HCT116 (cell line): ENCODE results near the gene CLIC3. TPM values are rescaled to one million over a fixed set of nuclear protein-coding genes. Genes with fewer than 3 reads are reported as not detected.

Experiments
- ATAC-seq: fragments of 200-7000 bp; cut with Tn5 transposase; 2 replicates; pipeline ENCODE4 v1.9.1; 2020; ENCODE audit warnings: mild to moderate bottlenecking, moderate library complexity
- BruUV-seq: library from RNA; stranded (reverse); fragments of 400-500 nt; replicated peaks from 2 replicates; lab custom pipeline; 2021; lab: Mats Ljungman, UMichigan
- CTCF ChIA-PET: fragments of 300-600 bp; sonication (Branson Sonifier 250); formaldehyde crosslinking; loops from one replicate; lab custom pipeline; 2021; ENCODE audit warnings: antibody characterized with exemption; lab: Charles Lee
- POLR2A ChIA-PET: fragments of 300-600, 350-600 bp; sonication (Branson Sonifier 250); formaldehyde crosslinking; loops from one replicate; lab custom pipeline; 2021; ENCODE audit warnings: antibody characterized with exemption; lab: Charles Lee
- RAD21 ChIA-PET, 2 experiments: fragments of 300-600 bp; sonication (Branson Sonifier 250); formaldehyde crosslinking; loops; one replicate each; lab custom pipeline; 2023; ENCODE audit warnings: low total read pairs in 2 of 2; ENCODE audit not compliant: uncharacterized antibody in 2 of 2, unreplicated experiment in 2 of 2, low non-redundant PET in 1 of 2; lab: Charles Lee
- DNase-seq: peaks from one replicate; pipeline ENCODE4 v3.0.0-alpha.2; 2010; ENCODE audit warnings: low read depth, low spot score
- H2AFZ ChIP-seq: fragments of 200-600 bp; shearing (Covaris generic), sonication (generic); 2 replicates; pipeline ENCODE4 v1.6.1; 2017; ENCODE audit warnings: low read depth, mixed run types, mixed read lengths, antibody characterized with exemption, low read length; ENCODE audit not compliant: poor library complexity, severe bottlenecking
- H3K27ac ChIP-seq: 2 replicates; pipeline ENCODE4 v1.5.1; 2012; ENCODE audit warnings: low read depth, low read length
- H3K27me3 ChIP-seq: fragments of 200-600 bp; sonication (generic); 2 replicates; pipeline ENCODE4 v1.6.1; 2016; ENCODE audit warnings: mixed run types, low read length, mixed read lengths; ENCODE audit not compliant: insufficient read depth
- H3K36me3 ChIP-seq, 2 experiments: fragments of 200-500 bp in 1 of 2; fragments of 200-600 bp in 1 of 2; sonication (Bioruptor generic) in 1 of 2; sonication (generic) in 1 of 2; 2 replicates each; pipeline versions ENCODE4 v1.5.1 to v1.6.1; 2014 to 2016; ENCODE audit warnings: low read length in 2 of 2, inconsistent platforms in 1 of 2, mixed read lengths in 1 of 2, mixed run types in 1 of 2; ENCODE audit not compliant: insufficient read depth in 2 of 2, control insufficient read depth in 1 of 2
- H3K4me1 ChIP-seq, 2 experiments: fragments of 200-600 bp in 1 of 2; sonication (generic) in 1 of 2; 2 replicates each; pipeline versions ENCODE4 v1.5.1 to v1.6.1; 2012 to 2017; ENCODE audit warnings: low read length in 2 of 2, inconsistent platforms in 1 of 2, mild to moderate bottlenecking in 1 of 2, mixed read lengths in 1 of 2, mixed run types in 1 of 2, moderate library complexity in 1 of 2; ENCODE audit not compliant: insufficient read depth in 2 of 2, control insufficient read depth in 1 of 2
- H3K4me2 ChIP-seq: fragments of 200-600 bp; sonication (generic); 2 replicates; pipeline ENCODE4 v1.6.1; 2017; ENCODE audit warnings: mixed run types, low read length, mixed read lengths
- H3K4me3 ChIP-seq, 2 experiments: fragments of 200-600 bp in 1 of 2; sonication (generic) in 1 of 2; replicated peaks in 1 of 2; 2 replicates each; pipeline ENCODE4 v1.5.1; 2011 to 2016; ENCODE audit warnings: low read length in 2 of 2, control low read depth in 1 of 2, low read depth in 1 of 2, mild to moderate bottlenecking in 1 of 2, mixed read lengths in 1 of 2, mixed run types in 1 of 2
- H3K79me2 ChIP-seq: fragments of 200-600 bp; sonication (generic); 2 replicates; pipeline ENCODE4 v1.6.1; 2017; ENCODE audit warnings: mild to moderate bottlenecking, mixed run types, low read length, moderate library complexity, mixed read lengths; ENCODE audit not compliant: insufficient read depth
- H3K9ac ChIP-seq: fragments of 200-600 bp; sonication (generic); 2 replicates; pipeline ENCODE4 v1.6.1; 2016; ENCODE audit warnings: low read length, mixed read lengths
- H3K9me2 ChIP-seq: fragments of 200-600 bp; sonication (generic), shearing (Covaris generic); 2 replicates; pipeline ENCODE4 v1.6.1; 2017; ENCODE audit warnings: mixed run types, mild to moderate bottlenecking, moderate library complexity; ENCODE audit not compliant: insufficient read depth
- H3K9me3 ChIP-seq, 2 experiments: fragments of 200-500 bp in 1 of 2; fragments of 200-600 bp in 1 of 2; sonication (Bioruptor generic) in 1 of 2; sonication (generic) in 1 of 2; 2 replicates each; pipeline ENCODE4 v1.6.1; 2014 to 2017; ENCODE audit warnings: low read length in 2 of 2, mixed read lengths in 2 of 2, inconsistent platforms in 1 of 2, low read depth in 1 of 2, mild to moderate bottlenecking in 1 of 2, mixed run types in 1 of 2, moderate library complexity in 1 of 2; ENCODE audit not compliant: control insufficient read depth in 1 of 2, insufficient read depth in 1 of 2
- H4K20me1 ChIP-seq: fragments of 200-600 bp; sonication (generic), shearing (Covaris generic); 2 replicates; pipeline ENCODE4 v1.6.1; 2017; ENCODE audit warnings: mixed run types, mild to moderate bottlenecking, moderate library complexity; ENCODE audit not compliant: insufficient read depth
- EGR1 ChIP-seq: IDR thresholded peaks from 2 replicates; pipeline ENCODE4 v1.6.1; 2012; ENCODE audit warnings: low read depth
- FOSL1 ChIP-seq: IDR thresholded peaks from 2 replicates; pipeline ENCODE4 v1.6.1; 2012; ENCODE audit warnings: low read depth
- JUND ChIP-seq: IDR thresholded peaks from 2 replicates; pipeline ENCODE4 v1.6.1; 2012
- POLR2A ChIP-seq: IDR thresholded peaks from 2 replicates; pipeline ENCODE4 v1.7.0; 2011; ENCODE audit warnings: borderline replicate concordance; ENCODE audit not compliant: insufficient read depth, insufficient read length; ENCODE audit errors: extremely low read depth
- POLR2AphosphoS5 ChIP-seq: IDR thresholded peaks from 2 replicates; pipeline ENCODE4 v1.6.1; 2011; ENCODE audit warnings: mild to moderate bottlenecking, low read depth, low read length, moderate library complexity
- RAD21 ChIP-seq: IDR thresholded peaks from 2 replicates; pipeline ENCODE4 v1.6.1; 2012; ENCODE audit warnings: low read depth, mild to moderate bottlenecking
- SIN3A ChIP-seq: IDR thresholded peaks from 2 replicates; pipeline ENCODE4 v1.6.1; 2012; ENCODE audit warnings: low read depth
- SP1 ChIP-seq: IDR thresholded peaks from 2 replicates; pipeline ENCODE4 v1.6.1; 2012; ENCODE audit warnings: low read depth
- SRF ChIP-seq: IDR thresholded peaks from 2 replicates; pipeline ENCODE4 v1.6.1; 2012; ENCODE audit warnings: low read depth
- intact Hi-C: fragments of 100-400 bp; cut with micrococcal nuclease; formaldehyde crosslinking; loops from 2 replicates; pipeline ENCODE4 v1.10.0; 2022
- total RNA-seq: library from RNA; stranded (reverse); gene quantifications from one replicate; pipeline ENCODE4 v1.2.1, GENCODE V29; 2021; ENCODE audit not compliant: unreplicated experiment
- TF ChIP-seq, protein P1 (sequence below): IDR thresholded peaks from 2 replicates; pipeline ENCODE4 v1.6.1; 2011; ENCODE audit warnings: mild to moderate bottlenecking, low read length, moderate library complexity; ENCODE audit not compliant: insufficient replicate concordance; ENCODE audit errors: extremely low read depth
- TF ChIP-seq, protein P2 (sequence below): IDR thresholded peaks from 2 replicates; pipeline ENCODE4 v1.6.1; 2012; ENCODE audit warnings: low read depth
- TF ChIP-seq, protein P3 (sequence below): IDR thresholded peaks from 2 replicates; pipeline ENCODE4 v1.6.1; 2012
- TF ChIP-seq, protein P4 (sequence below): IDR thresholded peaks from 2 replicates; pipeline ENCODE4 v1.6.1; 2012

CLIC3 gene
- total RNA-seq, 1 experiment from 2014 or later, result 8.4 TPM

DNA sequence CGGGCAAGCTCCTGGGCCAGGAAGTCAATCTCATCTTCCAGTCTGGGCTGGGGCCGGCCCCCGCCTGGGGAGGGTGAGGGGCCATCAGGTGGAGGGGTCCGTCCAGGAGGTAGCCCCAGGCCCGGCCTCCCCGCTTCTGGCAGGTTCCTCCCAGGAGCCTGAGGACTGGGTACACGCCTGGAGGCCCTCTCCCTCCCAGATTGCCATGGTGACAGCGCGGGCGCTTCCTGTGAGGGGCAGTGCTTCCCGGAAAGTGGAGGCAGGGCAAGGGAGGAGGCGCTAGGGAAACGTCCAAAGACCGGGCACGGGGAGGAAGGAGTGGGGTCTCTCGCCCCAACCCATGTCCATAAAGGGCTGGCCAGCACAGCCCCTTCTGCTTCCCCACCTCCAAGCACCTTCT, 44.8 kb upstream of the CLIC3 start:
- no peaks in the 10 kb centered on the region for H4K20me1 ChIP-seq
- RAD21 ChIA-PET, result no interaction called here
- DNase-seq, result no peak
- H3K79me2 ChIP-seq, result peaks cover 24% of the 10 kb centered on the region; the same call in 1 of the 2 replicates
- H3K9me2 ChIP-seq, result no peaks in the 10 kb centered on the region
- no TSS peak for BruUV-seq
- peaks cover 3 to 7% of the 10 kb centered on the region in 2 experiments; a peak in 2 of 4 replicates for H3K36me3 ChIP-seq
- intact Hi-C loops, result no loop called here
- H3K27ac ChIP-seq, result no peak overlapping the region
- H3K4me2 ChIP-seq, result no peak overlapping the region
- no peak overlapping the region for H2AFZ ChIP-seq
- H3K9ac ChIP-seq, result no peak overlapping the region
- no peak for TF ChIP-seq FOSL1
- TF ChIP-seq EGR1, result no peak
- no peak for TF ChIP-seq JUND
- TF ChIP-seq, protein P1, sequence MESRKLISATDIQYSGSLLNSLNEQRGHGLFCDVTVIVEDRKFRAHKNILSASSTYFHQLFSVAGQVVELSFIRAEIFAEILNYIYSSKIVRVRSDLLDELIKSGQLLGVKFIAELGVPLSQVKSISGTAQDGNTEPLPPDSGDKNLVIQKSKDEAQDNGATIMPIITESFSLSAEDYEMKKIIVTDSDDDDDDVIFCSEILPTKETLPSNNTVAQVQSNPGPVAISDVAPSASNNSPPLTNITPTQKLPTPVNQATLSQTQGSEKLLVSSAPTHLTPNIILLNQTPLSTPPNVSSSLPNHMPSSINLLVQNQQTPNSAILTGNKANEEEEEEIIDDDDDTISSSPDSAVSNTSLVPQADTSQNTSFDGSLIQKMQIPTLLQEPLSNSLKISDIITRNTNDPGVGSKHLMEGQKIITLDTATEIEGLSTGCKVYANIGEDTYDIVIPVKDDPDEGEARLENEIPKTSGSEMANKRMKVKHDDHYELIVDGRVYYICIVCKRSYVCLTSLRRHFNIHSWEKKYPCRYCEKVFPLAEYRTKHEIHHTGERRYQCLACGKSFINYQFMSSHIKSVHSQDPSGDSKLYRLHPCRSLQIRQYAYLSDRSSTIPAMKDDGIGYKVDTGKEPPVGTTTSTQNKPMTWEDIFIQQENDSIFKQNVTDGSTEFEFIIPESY, result no peak
- TF ChIP-seq, protein P2, sequence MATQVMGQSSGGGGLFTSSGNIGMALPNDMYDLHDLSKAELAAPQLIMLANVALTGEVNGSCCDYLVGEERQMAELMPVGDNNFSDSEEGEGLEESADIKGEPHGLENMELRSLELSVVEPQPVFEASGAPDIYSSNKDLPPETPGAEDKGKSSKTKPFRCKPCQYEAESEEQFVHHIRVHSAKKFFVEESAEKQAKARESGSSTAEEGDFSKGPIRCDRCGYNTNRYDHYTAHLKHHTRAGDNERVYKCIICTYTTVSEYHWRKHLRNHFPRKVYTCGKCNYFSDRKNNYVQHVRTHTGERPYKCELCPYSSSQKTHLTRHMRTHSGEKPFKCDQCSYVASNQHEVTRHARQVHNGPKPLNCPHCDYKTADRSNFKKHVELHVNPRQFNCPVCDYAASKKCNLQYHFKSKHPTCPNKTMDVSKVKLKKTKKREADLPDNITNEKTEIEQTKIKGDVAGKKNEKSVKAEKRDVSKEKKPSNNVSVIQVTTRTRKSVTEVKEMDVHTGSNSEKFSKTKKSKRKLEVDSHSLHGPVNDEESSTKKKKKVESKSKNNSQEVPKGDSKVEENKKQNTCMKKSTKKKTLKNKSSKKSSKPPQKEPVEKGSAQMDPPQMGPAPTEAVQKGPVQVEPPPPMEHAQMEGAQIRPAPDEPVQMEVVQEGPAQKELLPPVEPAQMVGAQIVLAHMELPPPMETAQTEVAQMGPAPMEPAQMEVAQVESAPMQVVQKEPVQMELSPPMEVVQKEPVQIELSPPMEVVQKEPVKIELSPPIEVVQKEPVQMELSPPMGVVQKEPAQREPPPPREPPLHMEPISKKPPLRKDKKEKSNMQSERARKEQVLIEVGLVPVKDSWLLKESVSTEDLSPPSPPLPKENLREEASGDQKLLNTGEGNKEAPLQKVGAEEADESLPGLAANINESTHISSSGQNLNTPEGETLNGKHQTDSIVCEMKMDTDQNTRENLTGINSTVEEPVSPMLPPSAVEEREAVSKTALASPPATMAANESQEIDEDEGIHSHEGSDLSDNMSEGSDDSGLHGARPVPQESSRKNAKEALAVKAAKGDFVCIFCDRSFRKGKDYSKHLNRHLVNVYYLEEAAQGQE, result no peak
- TF ChIP-seq SRF, result no peak
- TF ChIP-seq POLR2A, result no peak
- TF ChIP-seq, protein P3, sequence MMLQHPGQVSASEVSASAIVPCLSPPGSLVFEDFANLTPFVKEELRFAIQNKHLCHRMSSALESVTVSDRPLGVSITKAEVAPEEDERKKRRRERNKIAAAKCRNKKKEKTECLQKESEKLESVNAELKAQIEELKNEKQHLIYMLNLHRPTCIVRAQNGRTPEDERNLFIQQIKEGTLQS, result no peak
- TF ChIP-seq, protein P4, sequence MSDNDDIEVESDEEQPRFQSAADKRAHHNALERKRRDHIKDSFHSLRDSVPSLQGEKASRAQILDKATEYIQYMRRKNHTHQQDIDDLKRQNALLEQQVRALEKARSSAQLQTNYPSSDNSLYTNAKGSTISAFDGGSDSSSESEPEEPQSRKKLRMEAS, result no peak
- TF ChIP-seq SIN3A, result no peak
- TF ChIP-seq SP1, result no peak
- no peak for TF ChIP-seq RAD21
- no peak for TF ChIP-seq POLR2AphosphoS5
- H3K9me3 ChIP-seq, result no peaks in the 10 kb centered on the region
- H3K4me3 ChIP-seq, result no peak overlapping the region
- no peak for ATAC-seq
- CTCF ChIA-PET, result no interaction called here
- H3K4me1 ChIP-seq, result peaks cover 12 to 23% of the 10 kb centered on the region in 2 experiments
- POLR2A ChIA-PET, result no interaction called here
- H3K27me3 ChIP-seq, result no peaks in the 10 kb centered on the region
